GM21360 (cell line): ENCODE results near the gene SPAAR.
"Not testable (repeated sequence)": the region's sequence is repeated elsewhere in the genome, so short reads cannot be mapped to it uniquely, and the experiment has no call there.

Experiments
- ATAC-seq: cut with Tn5 transposase; IDR thresholded peaks from one replicate; pipeline ENCODE4 v1.9.1; 2021; ENCODE audit warnings: mild to moderate bottlenecking, moderate library complexity; ENCODE audit not compliant: unreplicated experiment

The SPAAR gene, protein sequence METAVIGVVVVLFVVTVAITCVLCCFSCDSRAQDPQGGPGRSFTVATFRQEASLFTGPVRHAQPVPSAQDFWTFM

DNA sequence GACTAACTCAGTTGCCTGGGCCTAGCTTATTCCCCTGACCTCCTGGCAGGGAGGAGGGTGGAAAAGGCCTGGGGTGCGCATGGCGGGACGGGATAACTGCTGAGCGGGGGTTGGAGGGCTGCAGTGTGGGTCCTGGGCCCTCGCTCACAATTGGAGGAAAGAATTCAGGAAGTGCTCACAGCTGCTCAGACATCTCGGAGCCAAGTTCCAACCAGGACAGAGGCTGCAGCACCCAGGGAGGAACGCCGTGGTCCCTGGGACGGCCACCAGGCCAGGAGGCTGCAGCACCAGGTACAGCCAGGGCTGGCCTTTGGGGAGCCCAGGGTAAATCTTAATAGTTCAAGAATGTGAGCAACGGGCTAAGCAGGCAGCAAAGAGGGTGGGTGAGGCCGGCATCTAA is at the start of gene SPAAR:
TSS of gene SPAAR (plus strand) at position 217 of the 400 bp plus-strand sequence. CDS start 974 bp downstream, outside the sequence.
- no peak for ATAC-seq

DNA sequence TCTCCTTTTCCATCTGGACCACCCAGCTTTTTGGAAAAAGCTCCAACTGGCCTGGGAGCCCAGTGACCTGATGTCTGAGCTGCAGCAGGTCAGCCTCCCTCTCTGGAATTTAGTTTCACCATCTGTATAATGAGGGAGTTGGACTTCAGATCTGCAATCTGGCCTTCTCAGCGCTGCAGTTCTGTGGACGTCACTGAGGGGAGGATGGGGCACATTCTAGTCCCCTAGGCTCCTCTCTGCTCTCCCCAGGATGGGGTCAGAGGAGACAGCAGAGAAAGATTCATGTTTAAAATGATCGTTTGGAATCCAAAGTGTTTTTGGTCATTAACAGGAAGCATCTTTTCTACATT is 49.3 kb upstream of the SPAAR start:
- ATAC-seq = no peak

DNA sequence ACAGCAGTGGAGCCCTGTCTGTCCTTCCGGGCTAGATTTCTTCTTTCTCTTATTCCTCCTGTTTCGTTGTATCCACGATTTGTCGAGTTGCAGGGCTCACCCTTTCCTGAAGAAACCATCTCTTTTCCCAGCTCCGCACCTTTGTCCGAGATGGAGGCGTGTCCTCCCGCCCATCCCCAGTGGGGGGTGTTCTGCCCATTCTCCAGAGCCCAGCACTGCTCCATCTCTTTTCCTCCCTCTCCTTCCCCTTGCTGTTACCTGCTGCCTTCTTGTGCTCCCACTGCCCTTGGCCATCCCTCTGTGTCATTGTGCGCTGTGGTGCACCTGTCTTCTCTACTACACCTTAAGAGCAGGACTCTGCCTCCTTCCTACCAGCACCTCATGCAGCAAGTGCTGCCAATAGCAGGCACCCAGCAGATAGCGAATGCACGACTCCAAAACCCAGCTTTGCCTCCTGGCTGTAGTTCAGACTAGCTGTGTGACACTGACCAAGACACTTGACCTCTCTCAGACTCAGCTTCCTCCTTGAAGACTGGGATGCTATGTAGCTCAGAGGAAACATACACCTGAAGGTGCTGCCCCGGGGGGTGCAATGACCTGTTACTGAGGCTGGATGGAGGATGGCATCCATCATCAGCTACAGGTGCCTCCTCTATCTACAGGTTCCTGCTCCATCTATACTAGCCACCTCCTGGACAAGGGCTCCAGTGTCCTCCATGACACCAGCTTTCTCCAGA is 48.0 kb upstream of the SPAAR start:
- ATAC-seq = no peak

DNA sequence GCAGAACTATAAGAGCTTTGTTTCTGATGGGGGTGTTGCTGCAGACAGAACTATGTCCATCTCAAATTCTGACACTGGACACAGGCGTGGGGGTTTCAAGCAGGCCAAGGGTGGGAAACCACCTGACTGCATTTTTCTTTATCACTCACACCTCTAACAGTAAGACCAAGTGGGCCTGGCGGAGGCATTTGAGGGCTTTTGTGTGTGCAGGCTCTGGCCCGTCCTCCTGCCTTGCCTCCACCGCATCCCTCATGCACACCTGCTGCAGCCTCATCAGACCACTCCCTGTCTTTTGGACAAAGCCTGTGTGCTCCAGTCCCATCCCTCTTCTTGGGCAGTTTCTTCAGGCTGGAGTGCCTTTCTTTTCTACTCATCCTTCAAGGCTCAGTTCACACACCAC is 47.0 kb upstream of the SPAAR start:
- no peak for ATAC-seq

DNA sequence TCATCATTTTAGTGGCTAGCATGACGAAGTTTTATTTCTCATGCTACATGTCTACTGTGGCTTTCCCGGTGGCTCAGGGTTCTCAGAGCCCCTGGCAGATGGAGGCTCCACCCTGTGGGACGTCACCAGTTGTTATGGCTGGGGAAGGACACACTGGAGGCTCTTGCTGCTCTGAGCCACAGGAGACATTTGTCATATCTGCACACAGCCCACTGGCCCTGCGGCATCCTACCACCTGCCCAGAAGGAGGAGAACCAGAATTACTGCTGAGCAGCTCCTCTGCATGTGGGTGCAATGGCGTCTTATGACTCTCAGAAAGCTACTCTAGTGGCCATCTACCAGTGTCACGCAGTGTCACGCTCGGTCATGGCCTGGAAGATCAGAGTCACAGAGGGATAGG is 45.7 kb upstream of the SPAAR start:
- ATAC-seq = no peak

DNA sequence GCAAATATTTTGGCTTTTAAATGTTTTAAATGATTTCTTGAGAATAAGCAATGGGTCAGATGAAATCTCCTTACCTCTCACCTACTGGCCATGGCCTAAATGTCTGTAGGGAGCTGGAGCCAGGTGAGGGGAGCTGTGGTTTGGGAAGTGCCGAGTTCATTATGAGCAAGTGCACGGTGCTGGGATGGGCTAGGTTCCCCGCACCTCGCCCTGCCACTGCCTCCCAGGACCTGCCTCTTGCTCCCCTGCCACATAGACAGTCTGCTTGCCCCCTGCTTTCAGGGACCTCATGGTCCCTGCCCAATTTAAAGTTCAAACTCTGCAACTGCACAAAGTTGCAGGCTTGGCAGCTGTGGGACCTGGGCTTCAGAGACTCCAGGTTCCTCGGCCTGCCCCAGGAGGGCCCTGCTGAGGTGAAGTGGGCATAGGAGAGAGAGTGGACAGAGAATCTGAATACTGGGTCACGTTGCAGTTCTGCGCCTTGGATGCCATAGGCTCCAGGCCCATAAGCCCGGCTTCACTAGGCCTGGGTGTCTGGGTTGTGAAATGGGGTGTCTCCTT is 44.5 kb upstream of the SPAAR start:
- ATAC-seq = no peak

DNA sequence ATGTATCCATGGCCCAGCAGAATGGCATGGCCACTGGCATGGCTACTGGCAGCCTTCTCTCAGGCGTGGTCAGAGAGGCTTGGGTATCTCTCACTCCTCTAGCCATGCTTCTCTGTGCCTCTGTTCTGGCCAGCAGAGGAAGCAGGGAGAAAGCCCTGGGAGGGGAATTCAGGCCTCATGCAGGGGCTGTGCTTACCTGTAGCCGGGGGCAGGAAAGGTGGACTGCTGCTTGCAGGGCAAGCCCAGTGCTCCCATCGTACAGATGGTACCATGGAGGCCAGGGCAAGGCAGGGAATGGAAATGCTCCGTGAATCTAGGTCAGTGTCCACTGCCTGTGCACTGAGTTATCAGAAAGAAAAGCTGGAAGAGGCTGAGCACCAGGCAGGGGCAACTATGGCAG is 41.8 kb upstream of the SPAAR start:
- no peak for ATAC-seq

DNA sequence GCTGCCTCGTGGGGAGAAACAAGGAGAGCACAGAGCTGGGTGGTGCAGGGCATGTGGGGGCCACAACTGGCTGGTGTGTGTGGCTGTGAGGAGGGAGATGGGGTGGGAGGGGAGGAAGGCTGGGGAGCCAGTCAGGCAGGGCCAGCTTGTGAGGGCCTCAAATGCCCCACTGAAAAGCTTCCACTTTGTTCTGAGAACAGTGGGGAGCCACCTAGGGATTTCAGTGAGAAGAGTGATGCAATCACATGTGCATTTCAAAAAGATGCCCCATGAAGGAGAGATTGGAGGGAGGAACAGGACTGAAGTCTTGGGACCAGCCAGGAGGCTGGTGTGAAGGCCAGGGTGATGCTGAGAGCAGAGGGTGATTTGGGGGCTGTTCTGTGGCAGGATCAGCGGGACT is 40.4 kb upstream of the SPAAR start:
- ATAC-seq = no peak

DNA sequence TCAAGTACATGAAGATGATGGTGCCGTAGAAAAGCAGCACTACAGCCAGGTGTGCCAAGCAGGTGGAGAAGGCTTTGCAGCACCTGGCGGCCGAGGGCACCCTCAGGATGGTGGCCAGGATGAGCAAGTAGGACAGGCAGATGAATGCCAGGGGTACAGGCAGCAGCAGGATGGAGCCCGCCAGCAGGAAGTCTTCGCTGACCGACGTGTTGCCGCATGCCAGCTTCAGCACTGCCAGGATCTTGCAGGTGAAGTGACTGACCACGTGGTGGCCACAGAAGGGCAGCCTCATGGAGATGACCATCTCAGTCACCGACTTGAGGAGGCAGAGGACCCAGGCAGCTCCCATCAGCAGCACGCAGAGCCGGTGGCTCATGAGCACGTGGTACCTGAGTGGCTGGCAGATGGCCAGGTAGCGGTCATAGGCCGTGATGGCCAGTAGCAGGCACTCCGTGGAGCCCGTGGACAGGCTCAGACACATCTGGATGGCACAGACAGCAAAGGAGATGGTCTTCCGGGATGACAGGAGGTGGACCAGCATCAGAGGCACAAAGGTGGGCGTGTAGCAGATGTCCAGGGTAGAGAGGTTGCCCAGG is 39.6 kb upstream of the SPAAR start:
- no peak for ATAC-seq

DNA sequence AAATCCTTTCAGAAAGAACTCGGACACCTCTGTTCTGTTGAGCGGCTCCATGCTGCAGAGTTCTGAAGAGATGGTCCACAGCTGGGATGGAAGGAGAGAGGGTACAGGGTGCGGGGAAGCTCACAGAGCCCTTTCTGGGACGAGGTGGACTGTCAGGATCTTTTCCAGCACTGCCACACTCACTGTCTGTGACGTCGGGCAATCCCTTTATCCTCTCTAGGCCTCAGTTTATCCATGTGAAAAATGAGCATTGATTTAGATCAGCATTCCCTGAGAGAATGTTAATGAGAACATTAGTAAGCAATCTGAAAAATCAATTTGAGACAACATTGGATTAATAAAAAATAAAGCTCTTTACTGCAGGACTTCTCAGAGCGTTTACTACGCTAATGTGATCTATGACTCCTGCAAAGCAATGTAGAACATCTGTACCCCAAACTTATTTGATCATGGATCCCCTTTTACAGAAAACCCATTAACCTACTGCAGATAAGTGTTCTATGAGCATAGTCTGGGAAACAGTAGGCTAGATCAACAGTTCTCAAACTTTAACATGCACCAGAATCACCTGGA is 38.9 kb upstream of the SPAAR start, which contains the start of gene OR13J1:
TSS of gene OR13J1 (minus strand) at position 51 of the 573 bp plus-strand sequence. CDS start at position 51, 0 bp downstream.
- ATAC-seq = no peak

DNA sequence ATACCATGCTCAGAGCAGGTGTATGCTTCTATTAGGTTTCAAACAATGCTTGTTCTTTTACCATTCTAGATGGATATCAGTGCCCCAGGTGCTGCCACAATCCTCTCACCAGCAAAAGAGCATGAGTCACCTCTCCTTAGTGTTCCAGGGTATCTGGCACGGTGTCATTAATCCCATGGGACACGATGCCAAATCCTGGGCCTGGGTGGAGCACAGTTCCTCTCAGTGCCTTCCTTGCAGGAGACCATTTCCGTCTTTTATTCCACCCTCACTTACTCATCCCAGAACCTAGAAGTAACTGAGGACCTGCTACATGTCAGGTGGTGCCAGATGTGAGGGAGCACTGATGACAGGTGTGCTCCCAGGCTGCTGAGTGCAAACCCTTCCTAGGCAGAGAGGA is 37.7 kb upstream of the SPAAR start:
- ATAC-seq = no peak

DNA sequence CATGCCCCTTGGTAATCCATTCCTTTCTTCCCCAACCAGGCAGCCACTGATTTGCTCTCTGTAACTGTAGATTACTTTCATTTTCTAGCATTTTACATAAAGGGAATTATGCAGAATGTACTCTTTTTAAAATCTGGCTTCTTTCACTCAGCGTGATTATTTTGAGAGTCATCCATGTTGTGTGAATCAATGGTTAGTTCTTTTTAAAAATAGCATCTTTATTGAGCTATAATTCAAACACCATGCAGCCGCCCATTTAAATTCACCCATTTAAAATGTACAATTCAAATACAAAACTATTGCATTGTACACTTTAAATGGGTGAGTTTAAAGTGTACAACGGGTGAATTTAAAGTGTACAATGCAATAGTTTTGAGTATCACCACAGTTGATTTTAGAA is 36.8 kb upstream of the SPAAR start:
- ATAC-seq = no peak

DNA sequence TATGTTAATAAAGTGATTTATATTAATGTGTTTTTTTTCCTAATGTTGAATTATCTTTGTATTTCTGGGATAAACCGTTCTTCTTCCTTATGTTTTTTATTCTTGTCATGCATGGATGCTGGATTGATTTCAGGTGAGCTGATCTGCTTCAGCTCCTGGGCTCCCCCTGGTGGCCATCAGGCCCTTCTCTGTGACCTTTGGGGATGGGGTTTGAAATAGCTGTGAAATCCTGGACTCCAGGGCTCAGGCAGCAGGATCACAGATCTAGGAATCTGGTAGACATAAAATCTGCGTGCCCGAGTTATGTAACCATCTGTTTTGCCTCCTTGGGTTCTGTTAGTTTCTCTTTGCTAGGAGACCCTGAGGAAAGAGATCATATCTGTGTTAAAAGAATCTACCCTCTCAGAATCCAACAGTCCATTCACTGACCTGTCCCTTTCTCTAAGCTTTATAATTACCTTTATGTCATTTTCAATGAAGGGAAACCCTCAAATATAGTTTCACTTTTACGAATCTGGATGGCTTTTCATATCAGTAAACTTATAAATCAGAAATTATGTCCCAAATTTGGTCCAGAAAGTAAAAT is 26.9 kb upstream of the SPAAR start:
- no peak for ATAC-seq

DNA sequence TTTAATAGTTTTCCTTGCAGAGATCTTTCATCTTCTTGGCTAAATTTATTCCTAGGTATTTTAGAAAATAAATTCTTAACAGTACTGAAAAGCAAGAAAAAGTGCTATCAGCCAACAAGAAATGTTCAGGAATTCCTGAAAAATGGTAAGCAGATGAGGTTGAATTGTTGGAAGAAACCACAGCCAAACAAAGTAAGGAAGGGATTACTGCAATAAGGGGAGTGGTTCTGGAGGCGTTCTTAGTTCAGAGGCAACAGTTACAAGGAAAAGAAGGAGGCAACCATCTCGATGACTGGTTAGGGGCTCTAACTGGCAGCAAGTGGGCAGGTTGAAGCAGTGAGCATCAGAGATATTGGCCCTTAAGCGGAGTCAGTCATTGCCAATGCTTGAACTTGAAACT is 26.3 kb upstream of the SPAAR start:
- no peak for ATAC-seq

DNA sequence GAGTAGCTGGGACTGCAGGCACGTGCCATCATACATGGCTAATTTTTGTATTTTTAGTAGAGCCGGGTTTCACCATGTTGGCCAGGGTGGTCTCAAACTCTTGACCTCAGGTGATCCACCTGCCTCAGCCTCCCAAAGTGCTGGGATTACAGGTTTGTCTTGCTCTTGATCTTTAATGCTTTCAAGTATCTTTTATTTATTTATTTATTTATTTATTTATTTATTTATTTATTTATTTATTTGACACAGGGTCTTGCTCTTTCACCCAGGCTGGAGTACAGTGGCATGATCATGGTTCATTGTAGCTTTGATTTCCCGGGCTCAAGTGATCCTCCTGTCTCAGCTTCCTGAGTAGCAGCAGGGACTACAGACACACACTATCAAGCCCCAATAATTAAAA is 24.4 kb upstream of the SPAAR start:
- not testable (repeated sequence) for ATAC-seq

DNA sequence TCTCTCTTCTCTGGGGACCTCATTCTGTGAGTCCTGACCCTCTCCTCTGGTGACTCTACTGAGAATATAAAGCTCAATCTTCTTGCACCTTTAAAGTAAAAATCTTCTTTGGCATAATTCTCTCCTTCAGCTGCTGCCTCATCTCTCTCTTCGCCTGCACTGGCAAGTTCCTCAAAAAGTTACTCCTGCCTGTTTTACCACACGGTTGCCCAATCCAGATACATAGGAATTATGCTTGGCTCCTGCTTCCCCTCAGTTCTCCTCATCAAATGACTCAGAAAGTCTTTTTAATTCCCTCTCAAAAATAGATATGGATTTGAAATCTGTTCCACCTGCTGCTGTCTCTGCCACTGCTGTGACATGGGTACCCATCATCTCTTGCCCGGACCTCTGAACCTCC is 17.6 kb upstream of the SPAAR start:
- ATAC-seq = no peak

DNA sequence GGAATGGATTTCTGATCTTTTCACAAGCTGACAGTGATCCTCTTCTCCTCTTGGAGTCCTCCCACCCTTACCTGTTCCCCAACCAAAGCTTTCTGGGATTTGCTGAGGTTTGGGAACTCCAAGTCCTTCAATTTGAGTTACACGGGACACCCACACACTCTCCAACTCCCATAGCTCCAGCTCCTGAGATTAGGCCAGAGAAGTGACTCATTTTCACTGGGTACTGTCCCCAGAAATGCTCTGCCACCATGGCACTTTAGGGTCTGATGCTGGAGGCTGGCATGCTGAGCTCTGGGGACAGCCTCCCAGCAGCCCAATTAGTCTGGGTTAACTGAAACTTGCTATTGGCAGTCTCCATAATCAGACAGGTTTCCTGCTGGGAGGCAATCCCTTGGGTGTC is 17.2 kb upstream of the SPAAR start:
- no peak for ATAC-seq

DNA sequence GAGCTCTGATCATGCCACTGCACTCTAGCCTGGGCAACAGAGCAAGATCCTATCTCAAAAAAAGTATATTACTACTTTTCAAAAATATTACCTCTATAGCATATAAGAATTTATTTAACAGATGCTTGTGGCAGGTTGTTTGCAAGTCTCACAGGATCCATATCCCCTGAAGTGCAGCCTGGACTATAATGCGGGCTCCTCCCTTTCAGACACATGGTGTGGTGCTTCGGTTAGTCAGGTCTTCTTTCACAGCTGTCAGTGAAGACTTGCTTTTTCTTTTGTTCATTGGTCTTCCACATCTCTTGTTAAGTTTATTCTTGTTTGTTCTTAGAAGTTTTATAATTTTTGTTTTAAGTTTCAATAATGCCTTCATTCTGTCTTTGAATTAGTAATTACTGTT is 12.7 kb upstream of the SPAAR start:
- ATAC-seq = no peak

DNA sequence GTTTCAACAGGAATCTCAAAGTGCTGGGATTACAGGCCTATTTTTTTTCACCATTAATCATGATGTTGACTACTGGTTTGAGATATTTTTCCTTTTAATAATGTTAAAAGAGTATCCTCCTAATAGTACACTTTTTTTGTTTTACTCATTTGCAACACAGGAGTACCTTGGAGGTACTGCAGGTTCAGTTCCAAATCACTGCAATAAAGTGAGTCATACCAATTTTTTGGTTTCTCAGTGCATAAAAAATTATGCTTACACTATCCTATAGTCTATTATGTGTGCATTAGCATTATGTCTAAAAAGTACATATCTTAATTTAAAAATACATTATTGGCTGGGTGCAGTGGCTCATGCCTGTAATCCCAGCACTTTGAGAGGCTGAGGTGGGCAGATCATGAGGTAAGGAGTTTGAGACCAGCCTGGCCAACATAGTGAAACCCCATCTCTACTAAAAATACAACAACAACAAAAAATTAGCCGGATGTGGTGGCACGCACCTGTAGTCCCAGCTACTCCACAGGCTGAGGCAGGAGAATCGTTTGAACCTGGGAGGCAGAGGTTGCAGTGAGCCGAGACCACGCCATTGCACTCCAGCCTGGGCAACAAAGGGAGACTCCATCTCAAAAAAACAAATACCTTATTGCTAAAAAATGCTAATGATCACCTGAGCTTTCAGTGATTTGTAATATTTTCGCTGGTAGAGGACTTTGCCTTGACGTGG is 11.8 kb upstream of the SPAAR start:
- not testable (repeated sequence) for ATAC-seq

DNA sequence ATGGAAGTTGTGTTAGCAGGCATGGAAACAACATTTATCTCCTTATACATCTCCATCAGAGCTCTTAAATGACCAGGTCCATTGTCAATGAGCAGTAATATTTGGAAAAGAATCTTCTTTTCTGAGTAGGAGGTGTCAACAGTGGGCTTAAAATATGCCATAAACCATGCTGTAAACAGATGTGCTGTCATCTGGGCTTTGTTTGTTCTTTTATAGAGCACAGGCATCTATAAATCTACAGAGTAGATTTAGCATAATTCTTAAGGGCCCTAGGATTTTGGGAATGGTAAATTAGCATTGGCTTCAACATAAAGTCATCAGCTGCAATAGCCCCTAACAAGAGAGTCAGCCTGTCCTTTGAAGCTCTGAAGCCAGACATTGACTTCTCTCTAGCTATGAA is 11.0 kb upstream of the SPAAR start:
- ATAC-seq = no peak

DNA sequence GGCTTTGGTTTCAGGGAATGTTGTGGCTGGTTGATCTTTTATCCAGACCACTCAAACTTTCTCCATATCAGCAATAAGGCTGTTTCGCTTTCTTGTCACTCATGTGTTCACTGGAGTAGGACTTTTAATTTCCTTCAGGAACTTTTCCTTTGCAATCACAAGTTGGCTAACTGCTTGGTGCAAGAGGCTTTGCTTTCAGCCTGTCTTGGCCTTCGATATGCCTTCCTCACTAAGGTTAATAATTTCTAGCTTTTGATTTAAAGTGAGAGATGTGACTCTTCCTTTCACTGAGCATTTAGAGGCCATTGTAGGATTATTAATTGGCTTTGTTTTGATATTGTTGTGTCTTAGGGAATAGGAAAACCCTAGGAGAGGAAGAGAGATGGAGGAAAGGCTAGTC is 10.3 kb upstream of the SPAAR start:
- no peak for ATAC-seq
